GM21526 (cell line): ENCODE measurements around the gene CXCL5.

Experiments
- ATAC-seq: cut with Tn5 transposase; IDR thresholded peaks from one replicate; pipeline ENCODE4 v1.9.1; 2021; ENCODE audit warnings: moderate library complexity; ENCODE audit not compliant: unreplicated experiment, low FRiP score

CXCL5 gene

DNA sequence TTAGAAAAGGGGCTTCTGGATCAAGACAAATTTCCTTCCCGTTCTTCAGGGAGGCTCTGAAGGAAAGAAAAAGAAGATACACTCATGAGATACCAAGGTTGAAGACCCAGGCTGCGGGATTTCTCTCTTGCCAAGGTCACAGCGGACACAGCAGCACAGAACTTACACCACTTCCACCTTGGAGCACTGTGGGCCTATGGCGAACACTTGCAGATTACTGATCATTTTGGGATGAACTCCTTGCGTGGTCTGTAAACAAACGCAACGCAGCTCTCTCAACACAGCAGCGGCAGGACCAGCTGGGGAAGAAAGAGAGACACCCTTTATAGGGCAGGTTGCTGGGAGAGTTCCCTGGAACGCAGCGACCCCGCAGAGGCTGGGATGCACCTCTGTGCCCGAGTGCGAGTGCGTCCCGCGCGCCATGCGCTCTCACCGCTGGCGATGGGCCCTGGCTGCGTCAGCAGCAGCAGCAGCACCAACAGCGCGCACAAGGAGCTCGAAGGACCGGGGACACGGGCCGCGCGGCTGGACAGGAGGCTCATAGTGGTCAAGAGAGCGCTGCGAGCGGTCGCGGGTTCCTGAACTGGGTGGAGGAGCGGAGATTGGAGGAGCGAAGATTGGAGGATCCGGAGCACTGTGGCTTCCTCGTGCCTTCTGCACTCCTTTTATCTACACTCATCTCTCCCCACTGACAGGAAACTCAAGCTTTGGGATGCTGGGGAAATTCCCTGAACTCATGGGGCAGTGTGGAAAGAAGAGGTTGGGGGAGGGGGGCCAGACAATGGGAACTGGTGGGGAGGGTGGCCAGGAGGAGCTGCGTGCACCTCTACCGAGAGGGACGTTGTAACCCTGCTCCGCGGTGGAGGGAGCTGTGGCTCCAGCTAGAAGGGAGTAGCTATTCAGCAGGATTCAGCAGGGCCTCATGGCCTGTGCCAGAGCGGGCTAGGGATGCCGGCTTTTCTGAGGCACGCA, at the start of gene CXCL5:
Gene CXCL5 (minus strand): TSS at position 638 of the 972 bp plus-strand sequence. CDS start 96 bp downstream, at position 542.
- ATAC-seq, result no peak

- ATAC-seq, result no peak
These were observed 48.7 kb upstream of the CXCL5 start for GRCh38 chr4:74047152-74047551.

GRCh38 chr4:74045772-74046171, 47.3 kb upstream of the CXCL5 start:
- no peak for ATAC-seq

DNA sequence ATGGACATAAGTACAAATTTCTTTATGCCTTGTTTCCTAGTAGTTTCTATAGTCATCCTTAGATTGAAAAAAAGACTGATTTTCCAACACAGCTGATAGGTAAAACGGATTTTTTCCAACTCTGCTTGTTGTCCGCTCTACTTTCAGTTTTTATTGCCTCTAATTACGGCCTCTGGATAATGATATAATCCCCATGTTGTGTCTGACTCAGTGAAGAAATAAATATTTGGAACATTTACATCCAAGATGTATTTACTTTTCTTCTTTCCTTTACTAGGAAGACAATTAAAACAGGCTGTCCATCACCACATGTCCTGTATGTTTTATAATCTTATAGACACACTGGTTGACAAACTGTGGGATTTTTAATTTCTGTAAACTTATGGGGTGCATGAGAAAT, 46.8 kb upstream of the CXCL5 start:
- ATAC-seq, result no peak

GRCh38 chr4:74044677-74045076, 46.2 kb upstream of the CXCL5 start:
- ATAC-seq, result no peak

DNA sequence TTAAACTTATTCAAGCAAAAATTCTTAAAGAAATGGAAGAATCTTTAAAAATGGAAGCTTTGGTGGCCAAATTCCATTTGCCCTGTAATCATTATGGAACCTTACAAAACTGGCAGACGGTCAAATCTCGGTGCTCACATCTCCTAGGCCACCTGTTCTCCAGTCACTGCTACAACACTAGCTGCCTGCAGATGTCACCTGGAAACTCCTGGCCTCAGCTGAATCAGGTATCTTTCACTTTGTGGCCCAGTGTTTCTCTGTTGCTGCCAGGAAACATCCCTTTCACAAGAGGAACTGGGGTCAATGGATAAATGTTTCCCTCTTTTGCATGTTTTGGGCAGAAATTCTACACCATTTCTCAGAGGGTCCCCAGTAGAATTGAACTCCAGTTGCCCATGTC, 44.2 kb upstream of the CXCL5 start:
- ATAC-seq, result no peak

- no peak for ATAC-seq
These were observed 42.9 kb upstream of the CXCL5 start for GRCh38 chr4:74041418-74041817.

GRCh38 chr4:74039315-74039763, 40.9 kb upstream of the CXCL5 start:
- ATAC-seq, result no peak

- ATAC-seq, result no peak
These were observed 40.2 kb upstream of the CXCL5 start, which contains the start of gene CXCL3 for GRCh38 chr4:74038425-74039314. Gene CXCL3 (minus strand): TSS chr4:74038689. CDS start chr4:74038611, 78 bp downstream.

- no peak for ATAC-seq
These were observed 39.6 kb upstream of the CXCL5 start for GRCh38 chr4:74038086-74038424.

- ATAC-seq, result no peak
These were observed 38.8 kb upstream of the CXCL5 start for GRCh38 chr4:74037076-74037955.

DNA sequence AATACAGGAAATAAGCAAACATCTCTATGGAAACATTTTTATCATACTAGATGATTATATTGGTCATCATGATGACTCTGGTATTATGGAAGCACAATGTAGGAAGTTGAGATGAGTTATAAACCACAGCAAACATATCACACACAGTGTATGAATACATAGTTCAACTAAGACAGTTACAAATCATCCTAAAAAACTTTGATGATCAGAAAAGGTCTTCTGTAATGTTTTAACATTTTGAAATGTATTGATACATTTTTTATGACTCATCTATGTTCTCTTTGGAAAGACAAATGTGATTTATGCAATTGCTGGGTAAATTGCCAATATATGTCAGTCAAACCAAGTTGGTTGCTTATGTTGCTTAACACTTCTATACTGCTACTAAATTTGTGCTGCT, 35.3 kb upstream of the CXCL5 start:
- ATAC-seq, result no peak

- ATAC-seq, result no peak
These were observed 33.6 kb upstream of the CXCL5 start for GRCh38 chr4:74032064-74032463.

DNA sequence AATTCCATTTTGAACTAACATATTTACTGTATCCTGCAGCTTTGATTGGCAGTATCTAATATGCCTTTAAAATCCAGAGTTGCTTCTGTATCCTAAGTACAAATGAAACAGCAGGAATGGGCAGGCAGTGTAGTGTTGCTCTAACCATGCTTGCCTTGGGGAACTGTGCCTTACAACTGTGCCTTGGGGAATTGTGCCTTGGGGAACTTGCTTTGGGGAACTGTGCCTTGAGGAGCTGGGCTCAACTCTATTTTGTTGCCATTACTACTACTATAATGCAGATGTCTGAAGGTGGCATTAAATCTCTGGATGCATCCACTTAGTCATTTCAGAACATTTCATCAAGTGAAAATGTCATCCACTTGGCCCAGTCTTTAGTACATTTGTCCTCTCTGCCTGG, 33.1 kb upstream of the CXCL5 start:
- ATAC-seq, result no peak

GRCh38 chr4:74030285-74030684, 31.8 kb upstream of the CXCL5 start:
- ATAC-seq, result no peak

GRCh38 chr4:74028504-74028903, 30.0 kb upstream of the CXCL5 start:
- no peak for ATAC-seq

- no peak for ATAC-seq
These were observed 25.2 kb upstream of the CXCL5 start for GRCh38 chr4:74023709-74024108.

DNA sequence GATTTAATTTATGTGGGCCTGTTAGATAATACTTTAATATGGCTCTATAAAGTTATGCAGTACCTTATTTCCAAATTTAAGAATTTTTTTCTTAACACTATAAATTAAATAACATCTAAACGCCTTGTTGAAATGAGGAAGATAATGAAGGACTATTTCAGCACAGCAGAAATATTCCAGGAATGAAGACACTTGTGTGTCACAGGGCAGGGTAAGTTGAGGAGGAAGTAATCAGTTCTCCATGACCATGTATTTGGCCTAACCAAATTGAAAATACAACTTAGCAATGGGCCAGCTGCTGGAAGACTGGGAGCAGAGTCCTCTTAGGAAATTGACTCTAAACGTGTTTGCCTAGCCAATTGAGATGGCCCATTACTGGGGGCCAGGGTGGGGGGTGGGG, 23.1 kb upstream of the CXCL5 start:
- ATAC-seq, result no peak

GRCh38 chr4:74018771-74019170, 20.3 kb upstream of the CXCL5 start:
- no peak for ATAC-seq

- ATAC-seq, result no peak
These were observed 19.6 kb upstream of the CXCL5 start for GRCh38 chr4:74018116-74018515.
